Bladder microvascular endothelial cell (primary cell): Measurements from ENCODE around the gene OR52R1. TPM values are rescaled to one million over a fixed set of nuclear protein-coding genes. Genes with fewer than 3 reads are reported as not detected.

Experiments used
- total RNA-seq: library from RNA; depleted of rRNA; stranded (reverse); fragments of >200 nt; gene quantifications from 2 replicates; pipeline ENCODE4 v1.2.3, GENCODE V29; 2014

OR52R1 gene
- not detected in 2 replicates for total RNA-seq

GRCh38 chr11:4804280-4804679, at the start of gene OR52R1:
Gene OR52R1, minus strand, starts transcription at chr11:4804380. Its CDS starts 0 bp downstream, at chr11:4804380.

GRCh38 chr11:4848908-4849532, 44.8 kb upstream of the OR52R1 start, which contains the start of gene OR51S1:
Gene OR51S1, minus strand, starts transcription at chr11:4849208. Its CDS starts 0 bp downstream, at chr11:4849208.

GRCh38 chr11:4821021-4821420, 16.8 kb upstream of the OR52R1 start, which contains the start of gene OR51F2:
Gene OR51F2, plus strand, starts transcription at chr11:4821321. Its CDS starts 101 bp downstream, at chr11:4821422.

GRCh38 chr11:4769838-4770237, 34.3 kb downstream of the OR52R1 start, which contains the start of gene OR51F1:
Gene OR51F1, minus strand, starts transcription at chr11:4769938. Its CDS starts 0 bp downstream, at chr11:4769938.

Other genes with a start within 250 kb of the OR52R1 start
- gene OR52I2, start 222.6 kb downstream of the OR52R1 start, total RNA-seq: not detected in 2 replicates
- gene OR52I1, start 210.3 kb downstream of the OR52R1 start, total RNA-seq: not detected in 2 replicates
- 8.3 and 12.3 TPM in 2 replicates for gene TRIM68, start 196.1 kb downstream of the OR52R1 start, total RNA-seq
- not detected in 2 replicates for gene OR51D1, start 166.9 kb downstream of the OR52R1 start, total RNA-seq
- gene OR51E1, start 160.4 kb downstream of the OR52R1 start, total RNA-seq: not detected in 2 replicates
- gene OR51E2, start 106.5 kb downstream of the OR52R1 start, total RNA-seq: not detected in 2 replicates
- not detected in 2 replicates for gene MMP26, start 99.6 kb downstream of the OR52R1 start, total RNA-seq
- not detected in 2 replicates for gene OR51F1, start 34.4 kb downstream of the OR52R1 start, total RNA-seq
- gene OR51F2, start 16.9 kb upstream of the OR52R1 start, total RNA-seq: not detected in 2 replicates
- not detected in 2 replicates for gene OR51S1, start 44.8 kb upstream of the OR52R1 start, total RNA-seq
- not detected in 2 replicates for gene OR51T1, start 77.5 kb upstream of the OR52R1 start, total RNA-seq
- gene OR51A7, start 99.4 kb upstream of the OR52R1 start, total RNA-seq: not detected in 2 replicates
- not detected in 2 replicates for gene OR51G2, start 115.0 kb upstream of the OR52R1 start, total RNA-seq
- gene OR51G1, start 120.0 kb upstream of the OR52R1 start, total RNA-seq: not detected in 2 replicates
- not detected in 2 replicates for gene OR51A4, start 143.2 kb upstream of the OR52R1 start, total RNA-seq
- gene OR51A2, start 151.3 kb upstream of the OR52R1 start, total RNA-seq: not detected in 2 replicates
- not detected in 2 replicates for gene OR51L1, start 190.5 kb upstream of the OR52R1 start, total RNA-seq
- not detected in 2 replicates for gene OR52J3, start 242.1 kb upstream of the OR52R1 start, total RNA-seq